Mucosa of stomach (tissue), 1 donor: ENCODE results near the gene ACKR1.

Source experiments
- H3K27me3 ChIP-seq: one replicate; pipeline ENCODE4 v1.7.0; 2013; ENCODE audit warnings: mild to moderate bottlenecking, low read length; ENCODE audit not compliant: control insufficient read depth, insufficient read depth
- H3K36me3 ChIP-seq: one replicate; pipeline ENCODE4 v1.7.0; 2013; ENCODE audit warnings: low read length; ENCODE audit not compliant: control insufficient read depth, insufficient read depth
- H3K4me1 ChIP-seq: one replicate; pipeline ENCODE4 v1.7.0; 2013; ENCODE audit warnings: mild to moderate bottlenecking, low read length; ENCODE audit not compliant: control insufficient read depth, insufficient read depth
- H3K4me3 ChIP-seq: one replicate; pipeline ENCODE4 v1.7.0; 2013; ENCODE audit warnings: low read length
- H3K9ac ChIP-seq: one replicate; pipeline ENCODE4 v1.7.0; 2013; ENCODE audit warnings: mild to moderate bottlenecking, low read length, moderate library complexity
- H3K9me3 ChIP-seq: one replicate; pipeline ENCODE4 v1.7.0; 2013; ENCODE audit warnings: mild to moderate bottlenecking, low read length, moderate library complexity; ENCODE audit not compliant: control insufficient read depth
- donor health status: Pancreatic carcinoma.

The ACKR1 gene

DNA sequence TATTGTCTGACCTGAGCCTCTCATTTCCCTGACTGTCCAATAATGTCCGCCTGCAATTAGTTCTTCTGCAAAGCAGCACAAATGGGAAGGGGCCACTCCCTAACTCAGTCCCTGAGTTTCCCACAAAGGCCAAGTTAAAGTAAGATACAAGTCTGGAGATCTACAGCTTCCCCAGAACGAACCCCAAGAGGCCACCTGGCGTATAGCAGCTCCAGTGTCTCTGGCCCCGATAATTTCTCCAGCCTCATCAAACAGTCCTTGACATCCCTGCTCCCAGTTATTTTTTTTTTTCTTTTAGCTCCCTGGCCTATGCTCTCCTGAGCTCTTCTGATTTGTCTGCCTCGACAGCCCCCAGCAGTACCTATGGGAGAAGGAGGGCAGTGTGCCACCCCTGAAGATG is 8.1 kb upstream of the ACKR1 start:
- Histone ChIP-seq H3K9me3 (no peaks in the 10 kb centered on the region), H3K27me3 (peaks cover 4% of the 10 kb centered on the region), H3K4me3 (no peak overlapping the region), H3K36me3 (no peaks in the 10 kb centered on the region), H3K9ac (no peak overlapping the region), H3K4me1 (peaks cover 13% of the 10 kb centered on the region)

DNA sequence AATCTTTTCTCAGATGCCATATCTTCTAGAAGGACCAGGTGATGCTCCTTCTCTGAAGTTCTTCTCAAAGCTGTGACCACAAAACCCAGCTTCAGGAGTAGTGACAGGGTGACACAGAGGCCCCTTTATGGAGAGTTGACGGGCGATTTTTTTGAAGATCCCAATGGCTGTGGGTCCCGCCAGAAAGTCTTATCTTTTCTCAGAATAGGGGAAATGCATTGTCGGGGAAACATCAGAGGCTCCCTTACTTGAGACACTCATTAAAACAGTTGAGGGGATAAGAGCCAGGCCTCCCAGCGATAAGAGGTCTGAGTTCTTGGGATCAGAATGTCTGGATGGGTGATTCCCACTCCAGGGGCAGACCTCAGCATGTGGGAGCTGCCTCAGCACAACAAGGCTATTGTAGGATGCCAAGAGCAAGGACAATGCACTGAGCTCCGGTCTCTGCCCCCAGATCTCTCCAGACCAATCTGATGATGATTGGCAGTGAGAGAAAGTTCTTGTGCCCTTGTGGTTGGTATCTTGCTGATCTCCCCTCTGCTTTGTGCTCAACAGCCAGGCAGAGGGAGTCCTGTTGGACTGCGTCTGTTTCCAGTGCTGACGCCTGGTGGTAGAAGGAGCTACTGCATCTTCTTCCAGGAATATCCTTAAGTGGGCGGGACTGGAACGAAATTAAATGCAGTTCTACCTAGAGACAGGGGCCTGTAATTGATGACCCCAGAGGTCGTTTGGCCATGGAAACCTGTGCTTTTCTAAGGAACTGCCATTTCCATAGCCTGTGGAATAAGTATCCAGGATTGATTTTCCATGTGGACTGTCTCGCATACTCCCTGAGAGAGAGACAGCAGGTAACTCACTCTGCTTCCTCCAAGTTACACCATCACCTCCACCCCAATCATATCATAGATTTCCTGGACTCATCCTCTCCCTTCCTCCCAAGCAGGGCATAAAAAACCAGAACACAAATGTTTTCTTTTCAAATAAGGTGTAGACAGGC is 6.8 kb upstream of the ACKR1 start:
- Histone ChIP-seq H3K4me1 (peaks cover 20% of the 10 kb centered on the region), H3K4me3 (no peak overlapping the region), H3K27me3 (peaks cover 11% of the 10 kb centered on the region), H3K9ac (no peak overlapping the region), H3K36me3 (no peaks in the 10 kb centered on the region), H3K9me3 (no peaks in the 10 kb centered on the region)

DNA sequence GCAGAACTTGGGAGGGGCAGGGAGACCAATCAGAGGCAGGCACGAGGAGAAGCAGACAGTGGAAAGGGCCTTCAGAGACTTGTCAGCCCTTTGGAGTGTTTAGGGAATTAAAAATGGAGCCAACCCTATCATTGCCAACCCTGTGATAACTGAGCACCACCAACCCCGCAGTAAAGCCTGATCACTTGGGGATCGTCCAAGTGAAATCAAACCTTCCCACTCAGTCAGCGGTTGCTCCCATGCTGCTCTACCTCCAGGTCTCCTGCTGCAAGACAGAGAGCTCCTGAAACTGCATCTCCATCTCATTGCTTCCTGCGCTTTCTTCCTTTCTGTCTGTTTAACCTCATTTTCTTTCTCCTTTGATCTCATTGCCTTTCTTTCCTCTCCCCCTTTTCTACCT is 4.8 kb upstream of the ACKR1 start:
- no peaks in the 10 kb centered on the region for H3K9me3 ChIP-seq
- no peaks in the 10 kb centered on the region for H3K36me3 ChIP-seq
- no peak overlapping the region for H3K4me3 ChIP-seq

DNA sequence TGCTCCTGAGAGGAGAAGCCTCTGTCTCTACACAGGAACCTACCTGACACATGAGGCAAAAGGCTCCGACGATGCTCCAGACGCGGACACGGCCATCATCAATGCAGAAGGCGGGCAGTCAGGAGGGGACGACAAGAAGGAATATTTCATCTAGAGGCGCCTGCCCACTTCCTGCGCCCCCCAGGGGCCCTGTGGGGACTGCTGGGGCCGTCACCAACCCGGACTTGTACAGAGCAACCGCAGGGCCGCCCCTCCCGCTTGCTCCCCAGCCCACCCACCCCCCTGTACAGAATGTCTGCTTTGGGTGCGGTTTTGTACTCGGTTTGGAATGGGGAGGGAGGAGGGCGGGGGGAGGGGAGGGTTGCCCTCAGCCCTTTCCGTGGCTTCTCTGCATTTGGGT is 3.9 kb upstream of the ACKR1 start:
- H3K27me3 ChIP-seq, result peaks cover 20% of the 10 kb centered on the region
- no peaks in the 10 kb centered on the region for H3K36me3 ChIP-seq
- no peak overlapping the region for H3K4me3 ChIP-seq
- peaks cover 20% of the 10 kb centered on the region for H3K4me1 ChIP-seq
- no peak overlapping the region for H3K9ac ChIP-seq
- H3K9me3 ChIP-seq, result no peaks in the 10 kb centered on the region

More for the DNA sequence above, 4.8 kb upstream of the ACKR1 start:
- Histone ChIP-seq H3K4me1 (peaks cover 20% of the 10 kb centered on the region), H3K27me3 (peaks cover 19% of the 10 kb centered on the region), H3K9ac (no peak overlapping the region)

DNA sequence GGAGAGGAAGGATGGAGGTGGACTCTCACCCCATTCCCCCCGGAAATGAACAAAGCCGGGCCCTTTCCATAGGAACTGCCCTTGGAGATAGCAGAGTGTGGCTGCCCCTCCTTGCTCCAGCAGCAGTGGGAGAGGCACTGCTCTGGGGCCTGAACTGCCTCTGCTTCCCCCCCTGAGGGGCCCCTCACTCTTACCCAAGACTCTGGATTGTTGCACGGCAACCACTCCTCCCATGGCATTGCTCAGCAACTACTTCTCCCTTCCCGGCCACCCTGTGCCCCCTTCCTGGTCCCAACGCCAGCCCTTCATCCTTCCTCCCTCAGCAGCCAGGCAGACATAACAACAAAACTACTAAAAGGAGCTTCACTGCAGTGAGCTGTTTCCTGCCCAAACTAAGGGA is 3.0 kb upstream of the ACKR1 start:
- no peak overlapping the region for H3K4me3 ChIP-seq
- peaks cover 20% of the 10 kb centered on the region for H3K27me3 ChIP-seq
- H3K4me1 ChIP-seq, result peaks cover 20% of the 10 kb centered on the region
- no peaks in the 10 kb centered on the region for H3K36me3 ChIP-seq
- H3K9ac ChIP-seq, result no peak overlapping the region
- H3K9me3 ChIP-seq, result no peaks in the 10 kb centered on the region

DNA sequence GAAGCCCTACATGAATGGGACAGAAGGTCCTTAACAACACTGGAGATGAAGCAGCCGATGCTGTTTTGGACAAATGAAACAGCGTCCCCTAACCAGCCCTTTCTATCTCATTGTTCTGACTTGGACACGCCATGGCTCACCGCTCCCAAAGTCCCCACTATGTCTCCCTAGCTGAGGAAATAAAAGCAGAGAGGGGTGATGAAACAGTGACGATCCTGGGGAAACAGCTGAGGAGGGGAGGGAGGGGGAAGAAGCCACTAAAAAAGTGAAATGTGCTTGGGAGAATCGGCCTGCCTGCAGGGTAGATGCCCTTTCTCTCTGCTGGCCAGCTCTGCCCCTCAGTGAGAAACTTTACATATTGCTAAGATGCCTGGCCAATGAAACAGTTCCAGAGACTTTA is 1.1 kb upstream of the ACKR1 start:
- Histone ChIP-seq H3K4me1 (peaks cover 20% of the 10 kb centered on the region), H3K36me3 (no peaks in the 10 kb centered on the region), H3K27me3 (peaks cover 32% of the 10 kb centered on the region), H3K9me3 (no peaks in the 10 kb centered on the region), H3K4me3 (no peak overlapping the region), H3K9ac (no peak overlapping the region)

DNA sequence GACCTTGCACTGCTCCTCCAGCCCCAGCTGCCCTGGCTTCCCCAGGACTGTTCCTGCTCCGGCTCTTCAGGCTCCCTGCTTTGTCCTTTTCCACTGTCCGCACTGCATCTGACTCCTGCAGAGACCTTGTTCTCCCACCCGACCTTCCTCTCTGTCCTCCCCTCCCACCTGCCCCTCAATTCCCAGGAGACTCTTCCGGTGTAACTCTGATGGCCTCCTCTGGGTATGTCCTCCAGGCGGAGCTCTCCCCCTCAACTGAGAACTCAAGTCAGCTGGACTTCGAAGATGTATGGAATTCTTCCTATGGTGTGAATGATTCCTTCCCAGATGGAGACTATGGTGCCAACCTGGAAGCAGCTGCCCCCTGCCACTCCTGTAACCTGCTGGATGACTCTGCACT is 550 bp downstream of the ACKR1 start:
- Histone ChIP-seq H3K9ac (no peak overlapping the region), H3K27me3 (peaks cover 33% of the 10 kb centered on the region), H3K4me3 (no peak overlapping the region), H3K4me1 (peaks cover 6% of the 10 kb centered on the region), H3K36me3 (no peaks in the 10 kb centered on the region), H3K9me3 (no peaks in the 10 kb centered on the region)

DNA sequence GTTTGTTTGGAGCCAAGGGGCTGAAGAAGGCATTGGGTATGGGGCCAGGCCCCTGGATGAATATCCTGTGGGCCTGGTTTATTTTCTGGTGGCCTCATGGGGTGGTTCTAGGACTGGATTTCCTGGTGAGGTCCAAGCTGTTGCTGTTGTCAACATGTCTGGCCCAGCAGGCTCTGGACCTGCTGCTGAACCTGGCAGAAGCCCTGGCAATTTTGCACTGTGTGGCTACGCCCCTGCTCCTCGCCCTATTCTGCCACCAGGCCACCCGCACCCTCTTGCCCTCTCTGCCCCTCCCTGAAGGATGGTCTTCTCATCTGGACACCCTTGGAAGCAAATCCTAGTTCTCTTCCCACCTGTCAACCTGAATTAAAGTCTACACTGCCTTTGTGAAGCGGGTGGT is 1.4 kb downstream of the ACKR1 start:
- peaks cover 33% of the 10 kb centered on the region for H3K27me3 ChIP-seq
- no peaks in the 10 kb centered on the region for H3K9me3 ChIP-seq
- peaks cover 6% of the 10 kb centered on the region for H3K4me1 ChIP-seq
- H3K4me3 ChIP-seq, result no peak overlapping the region
- no peaks in the 10 kb centered on the region for H3K36me3 ChIP-seq
- no peak overlapping the region for H3K9ac ChIP-seq

DNA sequence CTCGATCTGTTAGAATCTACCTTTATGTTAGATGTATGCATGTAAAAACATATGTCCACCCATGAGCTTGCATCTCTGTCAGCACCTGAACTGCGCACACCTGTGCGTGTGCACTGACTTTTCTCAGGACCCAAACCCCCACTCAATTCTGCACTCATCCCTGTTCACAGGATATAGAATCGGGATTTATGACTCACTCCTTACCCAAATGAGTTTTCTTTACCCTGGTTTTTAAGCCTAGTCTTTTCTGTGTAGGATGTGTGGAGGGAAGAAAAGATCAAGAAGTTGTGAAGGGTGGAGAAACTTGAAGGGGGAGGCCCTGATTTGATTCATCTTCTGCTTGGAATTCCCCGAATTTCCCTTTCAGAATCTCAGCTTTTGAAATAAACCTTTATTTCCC is 2.4 kb downstream of the ACKR1 start:
- Histone ChIP-seq H3K36me3 (no peaks in the 10 kb centered on the region), H3K9ac (no peak overlapping the region), H3K4me3 (no peak overlapping the region), H3K27me3 (peaks cover 27% of the 10 kb centered on the region), H3K9me3 (no peaks in the 10 kb centered on the region), H3K4me1 (peaks cover 2% of the 10 kb centered on the region)

DNA sequence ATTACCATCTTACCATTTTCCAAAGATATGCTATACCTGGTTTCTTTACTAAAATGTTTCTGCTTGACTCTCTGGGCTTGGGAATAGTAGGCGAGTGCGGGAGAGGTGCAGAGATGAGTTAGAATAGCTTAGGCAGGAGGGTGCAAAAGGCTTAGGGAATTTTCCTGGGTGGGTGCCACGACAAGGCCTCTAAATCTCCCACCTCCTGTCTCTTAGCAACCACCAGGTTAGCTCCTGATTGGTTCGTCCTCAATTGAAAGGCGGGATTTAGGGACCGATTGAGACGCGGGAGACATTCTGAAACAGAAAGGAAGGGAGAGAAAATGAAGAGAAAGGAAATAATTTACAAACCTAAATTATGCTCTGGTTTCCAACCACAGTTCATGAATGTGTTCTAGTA is 3.1 kb downstream of the ACKR1 start:
- Histone ChIP-seq H3K36me3 (no peaks in the 10 kb centered on the region), H3K9me3 (no peaks in the 10 kb centered on the region), H3K27me3 (peaks cover 26% of the 10 kb centered on the region), H3K4me3 (no peak overlapping the region), H3K9ac (no peak overlapping the region), H3K4me1 (no peaks in the 10 kb centered on the region)

DNA sequence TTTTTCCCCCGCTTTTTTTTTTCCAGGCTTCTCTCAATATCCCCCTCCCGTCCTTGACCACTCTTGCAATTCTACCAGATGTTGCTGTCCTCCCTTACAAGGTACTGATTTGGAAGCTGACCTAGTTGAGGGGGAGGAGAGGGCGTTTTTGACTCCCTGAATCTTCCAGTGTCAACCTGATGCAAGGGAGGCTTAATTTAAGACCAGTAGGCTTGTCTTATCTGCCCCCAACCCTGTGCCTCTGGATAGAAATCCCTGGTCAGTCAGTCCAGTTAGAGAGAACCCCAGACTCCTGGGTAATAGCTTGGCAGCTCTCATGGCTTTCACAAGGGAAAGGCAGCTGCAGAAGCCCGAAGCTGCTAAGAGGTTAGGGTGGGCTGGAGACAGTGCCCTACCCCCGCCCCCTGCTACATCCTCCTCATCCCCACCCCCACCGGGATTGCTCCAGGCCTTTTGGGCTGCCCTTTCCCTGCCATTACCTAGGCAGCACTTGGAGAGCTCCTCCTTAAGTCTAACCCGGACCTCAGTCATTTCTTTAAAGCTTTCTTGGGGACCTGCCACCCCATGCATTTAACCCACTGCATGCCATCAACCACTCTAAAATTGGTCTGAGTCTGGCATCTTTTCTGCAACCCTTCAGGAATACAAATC is 3.6 kb downstream of the ACKR1 start:
- H3K36me3 ChIP-seq, result no peaks in the 10 kb centered on the region
- no peaks in the 10 kb centered on the region for H3K4me1 ChIP-seq
- peaks cover 26% of the 10 kb centered on the region for H3K27me3 ChIP-seq
- no peak overlapping the region for H3K9ac ChIP-seq
- no peaks in the 10 kb centered on the region for H3K9me3 ChIP-seq
- no peak overlapping the region for H3K4me3 ChIP-seq

DNA sequence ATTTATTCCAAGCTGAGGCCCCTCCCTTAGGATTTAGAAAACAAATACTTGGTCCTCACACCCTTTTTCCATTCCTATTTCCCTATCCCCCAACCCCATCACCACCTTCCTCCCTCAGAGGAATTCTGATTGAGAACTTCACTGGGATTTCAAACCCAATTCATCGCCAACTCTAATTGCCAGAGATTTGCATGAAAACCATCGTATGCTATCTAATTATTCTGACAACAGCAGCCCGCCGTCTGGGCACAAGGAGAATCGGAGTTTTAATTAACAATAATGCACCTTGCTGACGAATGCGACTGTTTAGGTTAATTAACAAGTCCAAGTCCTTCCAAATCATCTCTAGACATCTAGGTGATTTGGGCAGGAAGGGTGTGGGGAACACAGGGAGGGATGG is 4.4 kb downstream of the ACKR1 start:
- H3K4me1 ChIP-seq, result no peaks in the 10 kb centered on the region
- H3K9ac ChIP-seq, result no peak overlapping the region
- no peaks in the 10 kb centered on the region for H3K9me3 ChIP-seq
- no peaks in the 10 kb centered on the region for H3K36me3 ChIP-seq
- no peak overlapping the region for H3K4me3 ChIP-seq
- peaks cover 22% of the 10 kb centered on the region for H3K27me3 ChIP-seq
